SK-N-SH (cell line): ENCODE results near the gene VOPP1. TPM values are rescaled to one million over a fixed set of nuclear protein-coding genes. Genes with fewer than 3 reads are reported as not detected.

Experiments used
- CTCF ChIA-PET: fragments of 300-600, 350-600 bp; formaldehyde crosslinking; extraction: SDS; loops from one replicate; lab custom pipeline; 2021; lab: Yijun Ruan, JAX
- POLR2A ChIA-PET: fragments of 350-600 bp; sonication (Branson Sonifier 250); formaldehyde crosslinking; extraction: SDS; loops from one replicate; lab custom pipeline; 2020; ENCODE audit warnings: antibody characterized with exemption, inconsistent platforms; lab: Yijun Ruan, JAX
- DNase-seq: peaks from one replicate; pipeline ENCODE4 v3.0.0; 2012
- H2AFZ ChIP-seq: fragments of 200-600 bp; sonication (generic); 2 replicates; pipeline ENCODE4 v1.8.1; 2016; ENCODE audit warnings: antibody characterized with exemption, mild to moderate bottlenecking, low read depth
- H3F3A ChIP-seq: fragments of 200-600 bp; sonication (generic); replicated peaks from 2 replicates; pipeline ENCODE3; 2016; ENCODE audit warnings: antibody characterized with exemption, mild to moderate bottlenecking; ENCODE audit not compliant: insufficient read depth
- H3K27ac ChIP-seq, 2 experiments: fragments of 200-500 bp in 1 of 2; fragments of 200-600 bp in 1 of 2; sonication (Bioruptor generic) in 1 of 2; sonication (generic), shearing (Covaris generic) in 1 of 2; 2 replicates each; pipeline versions ENCODE4 v1.5.1 to v1.6.1; 2014 to 2016; ENCODE audit warnings: low read depth in 2 of 2, inconsistent platforms in 1 of 2, low read length in 1 of 2, mild to moderate bottlenecking in 1 of 2, mixed read lengths in 1 of 2
- H3K27me3 ChIP-seq: fragments of 200-600 bp; sonication (generic), shearing (Covaris generic); 2 replicates; pipeline ENCODE4 v1.6.1; 2016; ENCODE audit warnings: mixed run types; ENCODE audit not compliant: insufficient read depth
- H3K36me3 ChIP-seq, 2 experiments: fragments of 200-500 bp in 1 of 2; fragments of 200-600 bp in 1 of 2; sonication (Bioruptor generic) in 1 of 2; sonication (generic) in 1 of 2; replicated peaks in 1 of 2; 2 replicates each; pipeline versions ENCODE3 to v1.5.1; 2014 to 2016; ENCODE audit warnings: low read length in 1 of 2, mild to moderate bottlenecking in 1 of 2; ENCODE audit not compliant: insufficient read depth in 2 of 2, control insufficient read depth in 1 of 2
- H3K4me1 ChIP-seq, 2 experiments: fragments of 200-500 bp in 1 of 2; fragments of 200-600 bp in 1 of 2; sonication (Bioruptor generic) in 1 of 2; sonication (generic), shearing (Covaris generic) in 1 of 2; 2 replicates each; pipeline versions ENCODE4 v1.5.1 to v1.6.1; 2014 to 2016; ENCODE audit warnings: low read depth in 1 of 2, low read length in 1 of 2, mixed run types in 1 of 2; ENCODE audit not compliant: insufficient read depth in 2 of 2, control insufficient read depth in 1 of 2
- H3K4me2 ChIP-seq: fragments of 200-600 bp; sonication (generic), shearing (Covaris generic); 2 replicates; pipeline ENCODE4 v1.6.1; 2017; ENCODE audit warnings: mixed run types
- H3K4me3 ChIP-seq, 2 experiments: fragments of 200-500 bp in 1 of 2; fragments of 200-600 bp in 1 of 2; sonication (Bioruptor generic) in 1 of 2; sonication (generic), shearing (Covaris generic) in 1 of 2; 2 replicates each; pipeline versions ENCODE4 v1.5.1 to v1.8.1; 2014 to 2016; ENCODE audit warnings: low read depth in 2 of 2, inconsistent platforms in 1 of 2, low read length in 1 of 2, mild to moderate bottlenecking in 1 of 2, mixed read lengths in 1 of 2, moderate library complexity in 1 of 2
- H3K79me2 ChIP-seq: fragments of 200-600 bp; sonication (generic); 2 replicates; pipeline ENCODE4 v1.8.1; 2017; ENCODE audit warnings: mild to moderate bottlenecking; ENCODE audit not compliant: insufficient read depth
- H3K9ac ChIP-seq: fragments of 200-600 bp; sonication (generic); 2 replicates; pipeline ENCODE4 v1.6.1; 2017; ENCODE audit warnings: mixed run types
- H3K9me2 ChIP-seq: fragments of 200-600 bp; sonication (generic); 2 replicates; pipeline ENCODE4 v1.6.1; 2017; ENCODE audit warnings: mixed run types
- H3K9me3 ChIP-seq: fragments of 200-600 bp; sonication (generic); 2 replicates; pipeline ENCODE4 v1.6.1; 2017; ENCODE audit warnings: mixed run types, mild to moderate bottlenecking, moderate library complexity
- H4K20me1 ChIP-seq: fragments of 200-600 bp; sonication (generic); 2 replicates; pipeline ENCODE4 v1.6.1; 2017; ENCODE audit warnings: mild to moderate bottlenecking, mixed run types; ENCODE audit not compliant: insufficient read depth
- EZH2phosphoT487 ChIP-seq: fragments of 200-600 bp; sonication (generic); IDR thresholded peaks from 2 replicates; pipeline ENCODE4 v1.6.1; 2017; ENCODE audit warnings: low read depth, mixed run types, mild to moderate bottlenecking, antibody characterized with exemption, moderate library complexity, borderline replicate concordance
- FOXM1 ChIP-seq: IDR thresholded peaks from 2 replicates; pipeline ENCODE4 v1.4.0; 2012; ENCODE audit warnings: low read depth, mild to moderate bottlenecking
- MAX ChIP-seq: IDR thresholded peaks from 2 replicates; pipeline ENCODE4 v1.4.0; 2012; ENCODE audit warnings: low read depth
- MEF2A ChIP-seq: IDR thresholded peaks from 2 replicates; pipeline ENCODE4 v1.4.0; 2012; ENCODE audit warnings: low read depth, borderline replicate concordance
- NFIC ChIP-seq: IDR thresholded peaks from 2 replicates; pipeline ENCODE4 v1.4.0; 2012; ENCODE audit warnings: borderline replicate concordance
- RCOR1 ChIP-seq: fragments of 150-350 bp; IDR thresholded peaks from 2 replicates; pipeline ENCODE4 v1.6.1; 2017; ENCODE audit warnings: antibody characterized with exemption, low read length
- RFX5 ChIP-seq: IDR thresholded peaks from 2 replicates; pipeline ENCODE4 v1.6.1; 2012; ENCODE audit warnings: mild to moderate bottlenecking, improper control_type of control experiment, low read length
- SMC3 ChIP-seq: IDR thresholded peaks from 2 replicates; pipeline ENCODE4 v1.6.1; 2012; ENCODE audit warnings: low read depth, low read length, improper control_type of control experiment
- TCF12 ChIP-seq: IDR thresholded peaks from 2 replicates; pipeline ENCODE4 v1.4.0; 2012
- ZBTB33 ChIP-seq: IDR thresholded peaks from 2 replicates; pipeline ENCODE4 v1.4.0; 2012; ENCODE audit warnings: low read depth, borderline replicate concordance
- WGBS: methylation state at CpG from one replicate; pipeline ENCODE4 v1.1.6; 2017; ENCODE audit warnings: low lambda C conversion rate; 5-methylcytosine and 5-hydroxymethylcytosine counted together
- polyA plus RNA-seq, 3 experiments: library from polyadenylated mRNA; depleted of rRNA; stranded (reverse); fragments of >200 nt; gene quantifications; 2 replicates each; pipeline ENCODE4 v1.2.3, GENCODE V29; 2012

The VOPP1 gene
- polyA plus RNA-seq, 1 of the 3 experiments (the other 2 are of a cell fraction), result 69.5 TPM

GRCh38 chr7:55470261-55470660, 102.0 kb downstream of the VOPP1 start:
- peak; percentile 6 for DNase-seq
- H2AFZ ChIP-seq, result no peak overlapping the region
- no peaks in the 10 kb centered on the region for H3K4me1 ChIP-seq
- H3K27me3 ChIP-seq, result no peaks in the 10 kb centered on the region
- POLR2A ChIA-PET, result no interaction called here
- TF ChIP-seq RCOR1 (no peak), SMC3 (no peak), RFX5 (no peak), MAX (no peak)
- no peak overlapping the region for H3K9ac ChIP-seq
- H3K4me2 ChIP-seq, result no peak overlapping the region
- H3K79me2 ChIP-seq, result peaks cover 13% of the 10 kb centered on the region; the same call in 1 of the 2 replicates
- no peak overlapping the region for H3K27ac ChIP-seq
- H3K36me3 ChIP-seq, result peaks cover 11 to 33% of the 10 kb centered on the region in 2 experiments
- no peaks in the 10 kb centered on the region for H3K9me2 ChIP-seq
- peaks cover 12% of the 10 kb centered on the region; the same call in 1 of the 2 replicates for H4K20me1 ChIP-seq
- H3F3A ChIP-seq, result no peaks in the 10 kb centered on the region
- CTCF ChIA-PET, result interaction anchor here (1.3 to 2.0 kb wide), 2 partner anchors 9 to 37 kb away, joined by 7 read pairs; no protein-coding TSS in a partner anchor
- H3K4me3 ChIP-seq, result no peak overlapping the region
- 96% methylated on average over 2 of the region's 2 CpGs for WGBS
- H3K9me3 ChIP-seq, result no peaks in the 10 kb centered on the region

- WGBS, result 71% methylated on average over 3 of the region's 3 CpGs
- CTCF ChIA-PET, result interaction anchor here (1.3 to 2.0 kb wide), 2 partner anchors 9 to 36 kb away, joined by 7 read pairs; no protein-coding TSS in a partner anchor
- peak; percentile 5 for DNase-seq
Observed at GRCh38 chr7:55469721-55470120, 102.6 kb downstream of the VOPP1 start.

More at GRCh38 chr7:55469721-55470120, 102.6 kb downstream of the VOPP1 start:
- no peak overlapping the region for H3K4me2 ChIP-seq
- no peak for TF ChIP-seq TCF12
- TF ChIP-seq NFIC, result no peak
- TF ChIP-seq EZH2phosphoT487, result no peak
- no peak for TF ChIP-seq FOXM1
- no peak for TF ChIP-seq MEF2A
- no peak for TF ChIP-seq ZBTB33
- H3K9me3 ChIP-seq, result no peaks in the 10 kb centered on the region
- H3F3A ChIP-seq, result no peaks in the 10 kb centered on the region
- H3K27me3 ChIP-seq, result no peaks in the 10 kb centered on the region
- peaks cover 8% of the 10 kb centered on the region; the same call in 1 of the 2 replicates for H4K20me1 ChIP-seq
- POLR2A ChIA-PET, result no interaction called here
- peaks cover 13% of the 10 kb centered on the region; the same call in 1 of the 2 replicates for H3K79me2 ChIP-seq
- H3K9ac ChIP-seq, result no peak overlapping the region
- H3K4me3 ChIP-seq, result no peak overlapping the region
- H3K36me3 ChIP-seq, result peaks cover 13 to 39% of the 10 kb centered on the region in 2 experiments
- H3K9me2 ChIP-seq, result no peaks in the 10 kb centered on the region
- no peaks in the 10 kb centered on the region for H3K4me1 ChIP-seq
- no peak overlapping the region for H3K27ac ChIP-seq
- no peak overlapping the region for H2AFZ ChIP-seq
